ENCODE measurements around the gene VPS35.

GRCh38 chr16:46712911-46713310, 23.9 kb upstream of the VPS35 start:
- TF ChIP-seq, protein P1, sequence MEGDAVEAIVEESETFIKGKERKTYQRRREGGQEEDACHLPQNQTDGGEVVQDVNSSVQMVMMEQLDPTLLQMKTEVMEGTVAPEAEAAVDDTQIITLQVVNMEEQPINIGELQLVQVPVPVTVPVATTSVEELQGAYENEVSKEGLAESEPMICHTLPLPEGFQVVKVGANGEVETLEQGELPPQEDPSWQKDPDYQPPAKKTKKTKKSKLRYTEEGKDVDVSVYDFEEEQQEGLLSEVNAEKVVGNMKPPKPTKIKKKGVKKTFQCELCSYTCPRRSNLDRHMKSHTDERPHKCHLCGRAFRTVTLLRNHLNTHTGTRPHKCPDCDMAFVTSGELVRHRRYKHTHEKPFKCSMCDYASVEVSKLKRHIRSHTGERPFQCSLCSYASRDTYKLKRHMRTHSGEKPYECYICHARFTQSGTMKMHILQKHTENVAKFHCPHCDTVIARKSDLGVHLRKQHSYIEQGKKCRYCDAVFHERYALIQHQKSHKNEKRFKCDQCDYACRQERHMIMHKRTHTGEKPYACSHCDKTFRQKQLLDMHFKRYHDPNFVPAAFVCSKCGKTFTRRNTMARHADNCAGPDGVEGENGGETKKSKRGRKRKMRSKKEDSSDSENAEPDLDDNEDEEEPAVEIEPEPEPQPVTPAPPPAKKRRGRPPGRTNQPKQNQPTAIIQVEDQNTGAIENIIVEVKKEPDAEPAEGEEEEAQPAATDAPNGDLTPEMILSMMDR (IDR thresholded peaks at IDR 0.05), result no peak
- TF ChIP-seq POLR2A (IDR thresholded peaks at IDR 0.05), result no peak

Data from ovary (tissue), 3 donors.